Type B pancreatic cell (in vitro differentiated cells): ENCODE results near the gene MARCHF3. TPM values are rescaled to one million over a fixed set of nuclear protein-coding genes. Genes with fewer than 3 reads are reported as not detected.

Source experiments
- DNase-seq: peaks from one replicate; pipeline ENCODE4 v3.0.0; 2021; ENCODE audit warnings: mixed read lengths; ENCODE audit not compliant: unreplicated experiment; ENCODE audit errors: extremely low spot score
- H3K27ac Mint-ChIP-seq: 2 replicates; pipeline ENCODE4 v1.8.0; 2021; ENCODE audit warnings: mild to moderate bottlenecking, mixed read lengths
- H3K27me3 Mint-ChIP-seq: 2 replicates; pipeline ENCODE4 v1.8.0; 2021; ENCODE audit warnings: mixed read lengths
- H3K36me3 Mint-ChIP-seq: 2 replicates; pipeline ENCODE4 v1.8.0; 2021; ENCODE audit warnings: mixed read lengths
- H3K4me1 Mint-ChIP-seq: one replicate; pipeline ENCODE4 v1.8.0; 2021; ENCODE audit warnings: mixed read lengths; ENCODE audit not compliant: unreplicated experiment
- H3K4me3 Mint-ChIP-seq: 2 replicates; pipeline ENCODE4 v1.8.0; 2021; ENCODE audit warnings: mild to moderate bottlenecking, mixed read lengths
- H3K9me3 Mint-ChIP-seq: 2 replicates; pipeline ENCODE4 v1.8.0; 2021; ENCODE audit warnings: mixed read lengths
- total RNA-seq: library from RNA; stranded (reverse); gene quantifications from 2 replicates; pipeline ENCODE4 v1.2.1, GENCODE V29; 2021; ENCODE audit warnings: low replicate concordance
- TF ChIP-seq, protein P1 (sequence below): fragments of 200-600 bp; sonication (generic); conservative IDR thresholded peaks from 2 replicates; pipeline ENCODE4 v1.5.0; 2021; ENCODE audit warnings: antibody characterized with exemption, mild to moderate bottlenecking

The MARCHF3 gene
- total RNA-seq, 1 donor from 2014 or later: 5.9 TPM

- no peak for DNase-seq
- Mint-ChIP-seq H3K27me3 (no peaks in the 10 kb centered on the region), H3K27ac (no peak overlapping the region), H3K36me3 (no peaks in the 10 kb centered on the region), H3K4me1 (peaks cover 8% of the 10 kb centered on the region), H3K4me3 (no peak overlapping the region), H3K9me3 (no peaks in the 10 kb centered on the region)
- TF ChIP-seq, protein P1, sequence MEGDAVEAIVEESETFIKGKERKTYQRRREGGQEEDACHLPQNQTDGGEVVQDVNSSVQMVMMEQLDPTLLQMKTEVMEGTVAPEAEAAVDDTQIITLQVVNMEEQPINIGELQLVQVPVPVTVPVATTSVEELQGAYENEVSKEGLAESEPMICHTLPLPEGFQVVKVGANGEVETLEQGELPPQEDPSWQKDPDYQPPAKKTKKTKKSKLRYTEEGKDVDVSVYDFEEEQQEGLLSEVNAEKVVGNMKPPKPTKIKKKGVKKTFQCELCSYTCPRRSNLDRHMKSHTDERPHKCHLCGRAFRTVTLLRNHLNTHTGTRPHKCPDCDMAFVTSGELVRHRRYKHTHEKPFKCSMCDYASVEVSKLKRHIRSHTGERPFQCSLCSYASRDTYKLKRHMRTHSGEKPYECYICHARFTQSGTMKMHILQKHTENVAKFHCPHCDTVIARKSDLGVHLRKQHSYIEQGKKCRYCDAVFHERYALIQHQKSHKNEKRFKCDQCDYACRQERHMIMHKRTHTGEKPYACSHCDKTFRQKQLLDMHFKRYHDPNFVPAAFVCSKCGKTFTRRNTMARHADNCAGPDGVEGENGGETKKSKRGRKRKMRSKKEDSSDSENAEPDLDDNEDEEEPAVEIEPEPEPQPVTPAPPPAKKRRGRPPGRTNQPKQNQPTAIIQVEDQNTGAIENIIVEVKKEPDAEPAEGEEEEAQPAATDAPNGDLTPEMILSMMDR: no peak
Measured at GRCh38 chr5:126984632-126985031, 45.7 kb downstream of the MARCHF3 start.

GRCh38 chr5:126983874-126984266, 46.5 kb downstream of the MARCHF3 start:
- Mint-ChIP-seq H3K9me3 (no peaks in the 10 kb centered on the region), H3K4me3 (no peak overlapping the region), H3K27me3 (no peaks in the 10 kb centered on the region), H3K27ac (no peak overlapping the region), H3K36me3 (no peaks in the 10 kb centered on the region), H3K4me1 (peaks cover 8% of the 10 kb centered on the region)
- TF ChIP-seq, protein P1: no peak
- DNase-seq: no peak

DNA sequence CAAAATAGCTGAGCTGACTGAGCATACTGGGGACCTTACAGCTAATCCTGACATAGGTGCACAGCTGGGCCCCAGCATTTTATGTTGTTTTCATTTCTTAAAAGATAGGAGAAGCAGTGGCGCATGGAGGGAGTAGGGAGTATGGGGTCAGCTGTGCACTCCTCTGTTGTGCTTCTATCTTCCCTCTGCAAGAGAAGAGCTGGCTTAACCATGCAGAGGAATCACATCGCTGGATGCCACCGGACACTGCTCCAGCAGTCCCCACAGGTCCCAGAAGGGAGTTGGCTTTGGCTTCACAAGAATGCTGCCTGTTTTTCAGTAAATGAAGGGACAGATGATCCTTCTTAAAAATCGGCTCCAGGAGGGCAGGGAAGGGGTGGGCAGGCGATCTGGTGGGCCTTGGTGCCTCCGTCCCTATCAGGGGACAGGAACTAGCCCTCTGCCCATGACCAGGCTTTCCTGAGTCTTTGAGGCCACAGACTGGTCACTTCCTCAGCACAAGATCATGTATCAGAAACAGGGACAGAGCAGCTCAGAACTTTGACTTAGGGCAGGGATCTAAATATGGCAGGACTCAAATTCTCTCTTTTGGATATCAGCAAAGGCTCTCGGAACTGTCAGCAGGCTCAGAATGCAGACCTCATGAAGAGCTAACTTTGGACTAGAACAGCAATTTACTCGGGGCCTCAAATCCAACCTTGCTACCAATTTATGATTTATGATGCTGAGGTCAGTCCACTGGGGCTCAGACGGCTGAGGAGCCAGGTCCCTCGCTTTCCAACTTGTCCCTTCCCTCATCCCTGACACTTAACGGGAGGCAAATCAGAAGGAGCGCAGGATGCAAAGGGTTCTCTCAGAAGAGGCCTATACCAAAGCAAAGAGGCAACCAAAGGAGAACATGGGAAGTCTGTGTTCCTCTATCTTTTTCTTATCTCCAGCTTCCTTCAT, 47.2 kb downstream of the MARCHF3 start:
- Mint-ChIP-seq H3K27ac (no peak overlapping the region), H3K36me3 (no peaks in the 10 kb centered on the region), H3K4me3 (no peak overlapping the region), H3K9me3 (no peaks in the 10 kb centered on the region), H3K4me1 (peaks cover 5% of the 10 kb centered on the region), H3K27me3 (no peaks in the 10 kb centered on the region)
- DNase-seq: no peak
- TF ChIP-seq, protein P1: no peak

DNA sequence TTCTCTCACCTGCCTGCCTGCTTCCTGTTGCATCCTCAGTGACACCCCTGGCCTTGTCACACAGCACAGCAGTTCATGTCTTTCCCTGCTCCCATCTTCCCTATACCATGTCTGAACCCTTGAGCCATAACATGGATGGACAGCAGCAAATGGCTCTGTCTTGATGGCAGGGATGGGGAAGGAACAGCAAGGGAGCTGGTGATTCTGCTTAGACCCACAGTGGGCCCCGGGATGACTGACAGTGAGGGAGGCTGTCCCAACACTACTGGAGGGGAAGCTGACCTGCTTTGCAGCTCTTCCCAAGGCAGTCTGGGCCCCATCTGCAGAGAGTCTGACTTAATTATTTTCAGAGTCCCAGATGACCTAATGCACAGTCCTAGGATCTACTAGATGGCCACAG, 48.2 kb downstream of the MARCHF3 start:
- H3K9me3 Mint-ChIP-seq: no peaks in the 10 kb centered on the region
- H3K4me3 Mint-ChIP-seq: no peak overlapping the region
- no peaks in the 10 kb centered on the region for H3K36me3 Mint-ChIP-seq
- TF ChIP-seq, protein P1: no peak
- no peaks in the 10 kb centered on the region for H3K27me3 Mint-ChIP-seq
- H3K27ac Mint-ChIP-seq: no peak overlapping the region
- no peaks in the 10 kb centered on the region for H3K4me1 Mint-ChIP-seq
- DNase-seq: no peak

DNA sequence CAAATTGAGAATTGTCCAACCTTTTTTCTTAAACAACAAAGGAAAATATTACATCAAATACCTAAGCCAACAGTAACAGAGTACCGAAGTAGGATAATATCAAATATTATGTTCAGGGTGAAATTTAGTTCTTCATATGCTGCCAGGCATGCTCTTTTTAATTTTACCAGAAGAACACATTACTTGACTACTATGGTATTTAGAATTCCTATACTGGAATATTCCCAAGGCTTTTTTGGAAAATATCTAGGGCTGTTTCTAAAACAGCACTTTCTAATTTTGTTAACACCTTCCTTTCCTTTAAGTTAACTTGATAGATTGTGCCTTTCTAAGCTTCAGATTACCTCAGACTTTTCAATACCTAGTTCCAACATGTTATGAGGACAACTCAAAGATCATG, 48.7 kb downstream of the MARCHF3 start:
- no peaks in the 10 kb centered on the region for H3K27me3 Mint-ChIP-seq
- DNase-seq: no peak
- no peaks in the 10 kb centered on the region for H3K9me3 Mint-ChIP-seq
- no peak overlapping the region for H3K4me3 Mint-ChIP-seq
- H3K4me1 Mint-ChIP-seq: no peaks in the 10 kb centered on the region
- H3K36me3 Mint-ChIP-seq: no peaks in the 10 kb centered on the region
- H3K27ac Mint-ChIP-seq: no peak overlapping the region
- TF ChIP-seq, protein P1: no peak
